HS-27A (cell line): Measurements from ENCODE around the gene ARHGEF19.

Source experiments
- DNase-seq: peaks from one replicate; pipeline ENCODE4 v3.0.0-alpha.2; 2012; ENCODE audit warnings: low read depth, missing footprints

Gene ARHGEF19

DNA sequence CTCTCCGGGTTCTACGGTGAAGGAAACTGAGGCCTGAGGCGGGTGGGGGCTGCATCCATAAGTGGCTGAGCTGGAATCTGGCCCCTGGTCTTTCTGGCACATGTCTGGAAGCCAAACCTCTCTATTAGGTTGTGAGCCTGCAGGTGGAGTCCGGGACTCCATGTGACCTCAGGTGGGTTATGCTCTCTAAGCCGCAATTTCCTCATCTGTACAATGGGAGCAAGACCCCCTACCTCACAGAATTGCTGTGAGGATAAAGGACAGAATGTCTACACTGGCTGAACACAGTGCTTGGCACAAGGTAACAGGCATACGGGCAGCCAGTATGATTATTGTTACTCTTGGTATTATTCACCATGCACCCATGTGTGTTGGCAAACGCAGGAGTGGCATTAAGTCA is 63.3 kb downstream of the ARHGEF19 start:
- no peak for DNase-seq

DNA sequence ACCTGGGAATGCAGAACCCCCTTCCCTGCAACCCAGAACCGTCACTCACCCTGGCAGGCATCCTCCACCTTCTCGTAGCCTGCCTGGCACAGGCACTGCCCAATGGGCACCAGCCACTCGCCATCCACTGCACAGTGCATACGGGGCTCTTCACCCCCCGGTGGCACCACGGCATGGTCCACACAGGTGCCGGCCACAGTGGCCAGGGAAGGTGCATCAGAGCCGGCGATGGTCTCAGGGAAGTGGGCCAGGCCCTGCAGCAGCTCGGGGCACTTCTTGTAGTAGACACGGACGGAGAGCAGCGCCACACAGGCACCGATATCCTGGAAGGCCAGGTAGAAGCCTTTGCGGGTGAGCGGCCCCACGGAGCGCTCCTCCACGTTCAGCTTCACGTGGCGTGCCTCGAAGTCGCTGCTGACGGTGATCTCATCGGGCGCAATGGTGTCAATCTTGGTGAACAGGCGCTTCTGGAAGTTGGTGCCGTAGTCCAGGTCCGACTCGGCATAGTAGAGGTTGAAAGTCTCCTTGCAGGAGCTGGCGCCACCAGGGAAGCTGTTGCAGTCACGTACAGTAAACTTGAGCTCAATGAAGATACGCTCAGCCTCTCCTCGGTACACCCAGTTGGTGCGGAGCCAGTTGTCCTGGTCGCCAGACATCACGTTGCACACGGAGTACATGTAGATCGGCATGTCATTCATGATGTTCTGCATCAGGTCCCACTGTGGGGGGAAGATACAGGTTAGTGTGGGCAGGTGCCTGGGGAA is 63.9 kb downstream of the ARHGEF19 start:
- no peak for DNase-seq
